ENCODE data around the gene SLC39A9. TPM values are rescaled to one million over a fixed set of nuclear protein-coding genes. Genes with fewer than 3 reads are reported as not detected.
A peak's percentile ranks its signal among the peaks of the same experiment; 100 is the strongest.

SLC39A9 gene
- total RNA-seq, 1 experiment from 2014 or later, result 39.8 TPM

DNA sequence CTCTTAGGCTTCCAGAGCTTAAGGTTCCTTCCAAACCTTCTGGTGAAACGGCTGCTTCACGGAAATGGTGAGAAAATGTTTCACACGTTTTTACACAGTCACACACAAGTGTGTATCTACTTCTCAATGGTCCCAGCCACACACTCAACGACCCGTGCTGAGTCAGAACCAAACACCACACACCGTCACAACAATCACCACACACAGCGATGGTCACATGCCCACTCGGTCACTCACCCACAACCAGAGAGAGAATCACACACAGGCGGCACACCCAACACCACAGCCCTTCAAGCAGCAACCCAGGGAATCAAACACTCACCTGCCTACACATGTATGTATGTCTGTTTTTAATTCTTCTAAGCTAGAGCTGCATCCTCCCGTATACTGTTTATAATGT lies 73.4 kb downstream of the SLC39A9 start:
- H3K23me2 ChIP-seq (ENCODE audit: insufficient read length, low read depth, low read length, poor library complexity, severe bottlenecking), result no peaks in the 10 kb centered on the region
- no peaks in the 10 kb centered on the region for H3K27me3 ChIP-seq (ENCODE audit: insufficient read depth, low read length)
- Mint-ChIP-seq H3K9me3 (no peaks in the 10 kb centered on the region), H3K27ac (peak overlapping the region in 1 of 3 experiments; percentile 74; a peak in 1 of 7 replicates), H3K36me3 (ENCODE audit: insufficient read depth in 1 of 3, low read depth in 3 of 3) (peaks cover 0 to 4% (median 0%) of the 10 kb centered on the region in 3 experiments; a peak in 3 of 7 replicates), H3K4me3 (no peak overlapping the region), H3K4me1 (no peaks in the 10 kb centered on the region), H3K27me3 (ENCODE audit: low read depth) (peaks cover 5% of the 10 kb centered on the region)
- no peak overlapping the region for H3K27ac ChIP-seq (ENCODE audit: insufficient read length, low read depth, low read length)
- H3K14ac ChIP-seq (ENCODE audit: insufficient read depth, low read length), result no peak overlapping the region
- no peak overlapping the region for H3K56ac ChIP-seq (ENCODE audit: insufficient read length, low read depth, low read length)
- no peak overlapping the region for H3K9ac ChIP-seq (ENCODE audit: extremely low read depth, insufficient read length, low read length)
- no peak overlapping the region for H2BK120ac ChIP-seq (ENCODE audit: low read depth, low read length, poor library complexity, severe bottlenecking)
- no peak overlapping the region for H3T11ph ChIP-seq (ENCODE audit: low read length)
- no peak for DNase-seq
- no peak overlapping the region for H4K5ac ChIP-seq (ENCODE audit: insufficient read length, low read depth, low read length)
- no peak overlapping the region for H2AK5ac ChIP-seq (ENCODE audit: insufficient read length, low read length)
- no peaks in the 10 kb centered on the region for H3K9me3 ChIP-seq (ENCODE audit: control insufficient read depth, low read depth, low read length)
- H3K4me1 ChIP-seq (ENCODE audit: insufficient read depth, low read length), result no peaks in the 10 kb centered on the region
- H2BK20ac ChIP-seq (ENCODE audit: low read depth, low read length, poor library complexity, severe bottlenecking), result no peak overlapping the region
- H2AFZ ChIP-seq (ENCODE audit: low read length), result no peak overlapping the region
- H3K18ac ChIP-seq (ENCODE audit: insufficient read length, low read depth, low read length), result no peak overlapping the region
- H4K8ac ChIP-seq (replicated peaks; ENCODE audit: insufficient read length, low read depth, low read length), result no peak overlapping the region
- H4K91ac ChIP-seq (ENCODE audit: insufficient read length, low read depth, low read length), result no peak overlapping the region
- H2BK12ac ChIP-seq (ENCODE audit: insufficient read length, low read depth, low read length), result no peak overlapping the region
- H2BK5ac ChIP-seq (ENCODE audit: insufficient read length, low read length), result no peak overlapping the region
- no CpG with 5 or more reads among the region's 10 CpGs for WGBS (ENCODE audit: extremely low coverage, insufficient read length, low lambda C conversion rate)
- no peaks in the 10 kb centered on the region for H3K79me1 ChIP-seq (ENCODE audit: insufficient read depth, low read depth, low read length, poor library complexity, severe bottlenecking)
- TF ChIP-seq, protein P1, sequence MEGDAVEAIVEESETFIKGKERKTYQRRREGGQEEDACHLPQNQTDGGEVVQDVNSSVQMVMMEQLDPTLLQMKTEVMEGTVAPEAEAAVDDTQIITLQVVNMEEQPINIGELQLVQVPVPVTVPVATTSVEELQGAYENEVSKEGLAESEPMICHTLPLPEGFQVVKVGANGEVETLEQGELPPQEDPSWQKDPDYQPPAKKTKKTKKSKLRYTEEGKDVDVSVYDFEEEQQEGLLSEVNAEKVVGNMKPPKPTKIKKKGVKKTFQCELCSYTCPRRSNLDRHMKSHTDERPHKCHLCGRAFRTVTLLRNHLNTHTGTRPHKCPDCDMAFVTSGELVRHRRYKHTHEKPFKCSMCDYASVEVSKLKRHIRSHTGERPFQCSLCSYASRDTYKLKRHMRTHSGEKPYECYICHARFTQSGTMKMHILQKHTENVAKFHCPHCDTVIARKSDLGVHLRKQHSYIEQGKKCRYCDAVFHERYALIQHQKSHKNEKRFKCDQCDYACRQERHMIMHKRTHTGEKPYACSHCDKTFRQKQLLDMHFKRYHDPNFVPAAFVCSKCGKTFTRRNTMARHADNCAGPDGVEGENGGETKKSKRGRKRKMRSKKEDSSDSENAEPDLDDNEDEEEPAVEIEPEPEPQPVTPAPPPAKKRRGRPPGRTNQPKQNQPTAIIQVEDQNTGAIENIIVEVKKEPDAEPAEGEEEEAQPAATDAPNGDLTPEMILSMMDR (conservative IDR thresholded peaks at IDR 0.05), result no peak
- H4K20me1 ChIP-seq (ENCODE audit: control insufficient read depth, insufficient read depth, insufficient read length), result no peaks in the 10 kb centered on the region
- H2BK15ac ChIP-seq (ENCODE audit: low read depth, low read length), result no peak overlapping the region
- no peaks in the 10 kb centered on the region for H3K79me2 ChIP-seq (ENCODE audit: insufficient read depth, low read length)
- H3K4me2 ChIP-seq (ENCODE audit: insufficient read depth, insufficient read length, low read length), result no peak overlapping the region
- no peak overlapping the region for H3K4ac ChIP-seq (ENCODE audit: low read depth, low read length)
- no peak overlapping the region for H3K23ac ChIP-seq (ENCODE audit: insufficient read length, low read depth, low read length)
